H1 (cell line): ENCODE results near the gene RASL10A. TPM values are rescaled to one million over a fixed set of nuclear protein-coding genes. Genes with fewer than 3 reads are reported as not detected.

ENCODE experiments used
- BACH1 ChIP-seq: IDR thresholded peaks from 2 replicates; pipeline ENCODE4 v1.6.1; 2012; ENCODE audit warnings: low read length, improper control_type of control experiment
- HDAC2 ChIP-seq, 2 experiments: fragments of 300-600 bp in 1 of 2; sonication (generic) in 1 of 2; IDR thresholded peaks; 2 replicates each; pipeline ENCODE4 v1.6.1; 2011 to 2012; ENCODE audit warnings: low read depth in 2 of 2, low read length in 2 of 2, mild to moderate bottlenecking in 2 of 2, moderate library complexity in 2 of 2, borderline replicate concordance in 1 of 2, inconsistent platforms in 1 of 2
- JUN ChIP-seq: IDR thresholded peaks from 2 replicates; pipeline ENCODE4 v1.6.1; 2011; ENCODE audit warnings: low read depth, mild to moderate bottlenecking, improper control_type of control experiment, low read length
- MAFK ChIP-seq: IDR thresholded peaks from 2 replicates; pipeline ENCODE4 v1.6.1; 2012; ENCODE audit warnings: low read depth, mild to moderate bottlenecking, improper control_type of control experiment, low read length
- RBBP5 ChIP-seq: IDR thresholded peaks from 2 replicates; pipeline ENCODE4 v1.7.1; 2012; ENCODE audit warnings: low read depth, mild to moderate bottlenecking, inconsistent platforms, low read length, moderate library complexity, borderline replicate concordance
- RFX5 ChIP-seq: IDR thresholded peaks from 2 replicates; pipeline ENCODE4 v1.6.1; 2011; ENCODE audit warnings: low read depth, low read length, improper control_type of control experiment, borderline replicate concordance
- SP2 ChIP-seq: IDR thresholded peaks from 2 replicates; pipeline ENCODE4 v1.6.1; 2012; ENCODE audit warnings: mild to moderate bottlenecking, low read length, inconsistent platforms
- polyA plus RNA-seq, 7 experiments: library from polyadenylated mRNA; depleted of rRNA in 3 of 7; stranded (reverse) in 5 of 7; unstranded in 2 of 7; fragments of >200 nt in 5 of 7; fragments of 200-250 nt in 2 of 7; gene quantifications; 1 replicate in 5 of 7; 2 replicates in 1 of 7; 4 replicates in 1 of 7; pipeline versions ENCODE4 v1.2.1 to v1.2.3, GENCODE V29; 2011 to 2013; ENCODE audit warnings: missing spikeins in 2 of 7, mixed read lengths in 2 of 7
- total RNA-seq: library from RNA; stranded (reverse); fragmentation: NEBNext Ultra II Directional; extraction: Animal tissue kit (Norgen Biotek cat#: 25700); gene quantifications from 2 replicates; pipeline ENCODE4 v1.2.1, GENCODE V29; 2021
- TF ChIP-seq, protein P1 (sequence below): fragments of 300-600 bp; sonication (generic); IDR thresholded peaks from 2 replicates; pipeline ENCODE4 v1.7.1; 2012; ENCODE audit warnings: low read length, moderate library complexity, mild to moderate bottlenecking, inconsistent platforms; ENCODE audit not compliant: insufficient replicate concordance
- TF ChIP-seq, protein P2 (sequence below): IDR thresholded peaks from 2 replicates; pipeline ENCODE4 v1.6.1; 2011; ENCODE audit warnings: low read depth, mild to moderate bottlenecking, low read length; ENCODE audit not compliant: insufficient read depth

RASL10A gene
- total and polyA plus RNA-seq, 2 of the 8 experiments (the other 6 are each of a cell fraction or from before 2014, with no cell fraction given): 1.1 to 1.5 TPM

DNA sequence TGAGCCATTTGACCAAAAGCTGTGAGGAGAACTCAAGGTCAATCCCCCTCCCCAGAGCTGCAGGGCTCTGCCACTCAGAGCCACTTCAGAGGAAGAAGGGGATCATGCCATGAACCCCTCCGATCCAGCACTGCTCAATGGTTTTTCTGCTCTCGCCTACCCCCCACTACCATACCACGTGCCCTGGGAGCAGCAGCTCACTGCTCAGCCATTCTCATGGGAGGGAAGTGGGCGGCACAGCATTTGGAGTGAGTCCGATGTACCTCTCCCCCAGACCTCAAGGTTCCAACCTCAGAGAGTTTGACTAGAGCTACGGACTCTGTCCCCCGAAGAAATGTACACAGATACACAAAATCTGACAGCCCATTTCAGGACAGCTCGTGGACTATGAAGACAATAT lies 38.4 kb upstream of the RASL10A start (continued):
- TF ChIP-seq, protein P1, sequence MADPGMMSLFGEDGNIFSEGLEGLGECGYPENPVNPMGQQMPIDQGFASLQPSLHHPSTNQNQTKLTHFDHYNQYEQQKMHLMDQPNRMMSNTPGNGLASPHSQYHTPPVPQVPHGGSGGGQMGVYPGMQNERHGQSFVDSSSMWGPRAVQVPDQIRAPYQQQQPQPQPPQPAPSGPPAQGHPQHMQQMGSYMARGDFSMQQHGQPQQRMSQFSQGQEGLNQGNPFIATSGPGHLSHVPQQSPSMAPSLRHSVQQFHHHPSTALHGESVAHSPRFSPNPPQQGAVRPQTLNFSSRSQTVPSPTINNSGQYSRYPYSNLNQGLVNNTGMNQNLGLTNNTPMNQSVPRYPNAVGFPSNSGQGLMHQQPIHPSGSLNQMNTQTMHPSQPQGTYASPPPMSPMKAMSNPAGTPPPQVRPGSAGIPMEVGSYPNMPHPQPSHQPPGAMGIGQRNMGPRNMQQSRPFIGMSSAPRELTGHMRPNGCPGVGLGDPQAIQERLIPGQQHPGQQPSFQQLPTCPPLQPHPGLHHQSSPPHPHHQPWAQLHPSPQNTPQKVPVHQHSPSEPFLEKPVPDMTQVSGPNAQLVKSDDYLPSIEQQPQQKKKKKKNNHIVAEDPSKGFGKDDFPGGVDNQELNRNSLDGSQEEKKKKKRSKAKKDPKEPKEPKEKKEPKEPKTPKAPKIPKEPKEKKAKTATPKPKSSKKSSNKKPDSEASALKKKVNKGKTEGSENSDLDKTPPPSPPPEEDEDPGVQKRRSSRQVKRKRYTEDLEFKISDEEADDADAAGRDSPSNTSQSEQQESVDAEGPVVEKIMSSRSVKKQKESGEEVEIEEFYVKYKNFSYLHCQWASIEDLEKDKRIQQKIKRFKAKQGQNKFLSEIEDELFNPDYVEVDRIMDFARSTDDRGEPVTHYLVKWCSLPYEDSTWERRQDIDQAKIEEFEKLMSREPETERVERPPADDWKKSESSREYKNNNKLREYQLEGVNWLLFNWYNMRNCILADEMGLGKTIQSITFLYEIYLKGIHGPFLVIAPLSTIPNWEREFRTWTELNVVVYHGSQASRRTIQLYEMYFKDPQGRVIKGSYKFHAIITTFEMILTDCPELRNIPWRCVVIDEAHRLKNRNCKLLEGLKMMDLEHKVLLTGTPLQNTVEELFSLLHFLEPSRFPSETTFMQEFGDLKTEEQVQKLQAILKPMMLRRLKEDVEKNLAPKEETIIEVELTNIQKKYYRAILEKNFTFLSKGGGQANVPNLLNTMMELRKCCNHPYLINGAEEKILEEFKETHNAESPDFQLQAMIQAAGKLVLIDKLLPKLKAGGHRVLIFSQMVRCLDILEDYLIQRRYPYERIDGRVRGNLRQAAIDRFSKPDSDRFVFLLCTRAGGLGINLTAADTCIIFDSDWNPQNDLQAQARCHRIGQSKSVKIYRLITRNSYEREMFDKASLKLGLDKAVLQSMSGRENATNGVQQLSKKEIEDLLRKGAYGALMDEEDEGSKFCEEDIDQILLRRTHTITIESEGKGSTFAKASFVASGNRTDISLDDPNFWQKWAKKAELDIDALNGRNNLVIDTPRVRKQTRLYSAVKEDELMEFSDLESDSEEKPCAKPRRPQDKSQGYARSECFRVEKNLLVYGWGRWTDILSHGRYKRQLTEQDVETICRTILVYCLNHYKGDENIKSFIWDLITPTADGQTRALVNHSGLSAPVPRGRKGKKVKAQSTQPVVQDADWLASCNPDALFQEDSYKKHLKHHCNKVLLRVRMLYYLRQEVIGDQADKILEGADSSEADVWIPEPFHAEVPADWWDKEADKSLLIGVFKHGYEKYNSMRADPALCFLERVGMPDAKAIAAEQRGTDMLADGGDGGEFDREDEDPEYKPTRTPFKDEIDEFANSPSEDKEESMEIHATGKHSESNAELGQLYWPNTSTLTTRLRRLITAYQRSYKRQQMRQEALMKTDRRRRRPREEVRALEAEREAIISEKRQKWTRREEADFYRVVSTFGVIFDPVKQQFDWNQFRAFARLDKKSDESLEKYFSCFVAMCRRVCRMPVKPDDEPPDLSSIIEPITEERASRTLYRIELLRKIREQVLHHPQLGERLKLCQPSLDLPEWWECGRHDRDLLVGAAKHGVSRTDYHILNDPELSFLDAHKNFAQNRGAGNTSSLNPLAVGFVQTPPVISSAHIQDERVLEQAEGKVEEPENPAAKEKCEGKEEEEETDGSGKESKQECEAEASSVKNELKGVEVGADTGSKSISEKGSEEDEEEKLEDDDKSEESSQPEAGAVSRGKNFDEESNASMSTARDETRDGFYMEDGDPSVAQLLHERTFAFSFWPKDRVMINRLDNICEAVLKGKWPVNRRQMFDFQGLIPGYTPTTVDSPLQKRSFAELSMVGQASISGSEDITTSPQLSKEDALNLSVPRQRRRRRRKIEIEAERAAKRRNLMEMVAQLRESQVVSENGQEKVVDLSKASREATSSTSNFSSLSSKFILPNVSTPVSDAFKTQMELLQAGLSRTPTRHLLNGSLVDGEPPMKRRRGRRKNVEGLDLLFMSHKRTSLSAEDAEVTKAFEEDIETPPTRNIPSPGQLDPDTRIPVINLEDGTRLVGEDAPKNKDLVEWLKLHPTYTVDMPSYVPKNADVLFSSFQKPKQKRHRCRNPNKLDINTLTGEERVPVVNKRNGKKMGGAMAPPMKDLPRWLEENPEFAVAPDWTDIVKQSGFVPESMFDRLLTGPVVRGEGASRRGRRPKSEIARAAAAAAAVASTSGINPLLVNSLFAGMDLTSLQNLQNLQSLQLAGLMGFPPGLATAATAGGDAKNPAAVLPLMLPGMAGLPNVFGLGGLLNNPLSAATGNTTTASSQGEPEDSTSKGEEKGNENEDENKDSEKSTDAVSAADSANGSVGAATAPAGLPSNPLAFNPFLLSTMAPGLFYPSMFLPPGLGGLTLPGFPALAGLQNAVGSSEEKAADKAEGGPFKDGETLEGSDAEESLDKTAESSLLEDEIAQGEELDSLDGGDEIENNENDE: no peak
- no peak for TF ChIP-seq JUN
- TF ChIP-seq BACH1: no peak
- no peak for TF ChIP-seq RBBP5
- TF ChIP-seq MAFK: no peak
- TF ChIP-seq, protein P2, sequence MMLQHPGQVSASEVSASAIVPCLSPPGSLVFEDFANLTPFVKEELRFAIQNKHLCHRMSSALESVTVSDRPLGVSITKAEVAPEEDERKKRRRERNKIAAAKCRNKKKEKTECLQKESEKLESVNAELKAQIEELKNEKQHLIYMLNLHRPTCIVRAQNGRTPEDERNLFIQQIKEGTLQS: no peak
- no peak for TF ChIP-seq HDAC2 (IDR thresholded peaks at IDR 0.05; ENCODE audit: borderline replicate concordance in 1 of 2, low read depth in 2 of 2, low read length in 2 of 2)
- no peak for TF ChIP-seq RFX5
- no peak for TF ChIP-seq SP2
- TF ChIP-seq, all 59 proteins: peak for 0
